Measurements from ENCODE around the gene DNER.

GRCh38 chr2:229422063-229422462 is 292.3 kb downstream of the DNER start:
- TF ChIP-seq CTCF (IDR thresholded peaks at IDR 0.05; ENCODE audit: low read depth, low read length) (no peak), EZH2phosphoT487 (IDR thresholded peaks at IDR 0.05; ENCODE audit: low read depth) (no peak)

All from OCI-LY3 (cell line).